HFF-Myc (cell line): Measurements from ENCODE around the gene CLEC5A.

Experiments used
- DNase-seq: peaks from one replicate; pipeline ENCODE4 v3.0.0-alpha.2; 2011; ENCODE audit warnings: low read depth; ENCODE audit errors: extremely low read depth
- H3K4me3 ChIP-seq: replicated peaks from 2 replicates; pipeline ENCODE4 v1.5.1; 2011; ENCODE audit warnings: low read depth, mild to moderate bottlenecking, control low read depth, low read length
- CTCF ChIP-seq: IDR thresholded peaks from 2 replicates; pipeline ENCODE4 v1.5.1; 2012; ENCODE audit warnings: mild to moderate bottlenecking, low read depth, low read length, control low read depth; ENCODE audit errors: missing control alignments

The CLEC5A gene

GRCh38 chr7:141949911-141950310 lies 3.1 kb upstream of the CLEC5A start:
- no peak overlapping the region for H3K4me3 ChIP-seq

GRCh38 chr7:141949451-141949850 lies 2.7 kb upstream of the CLEC5A start:
- no peak for TF ChIP-seq CTCF
- no peak overlapping the region for H3K4me3 ChIP-seq
- no peak for DNase-seq

More at GRCh38 chr7:141949911-141950310, 3.1 kb upstream of the CLEC5A start:
- DNase-seq = no peak
- no peak for TF ChIP-seq CTCF

GRCh38 chr7:141949021-141949420 lies 2.2 kb upstream of the CLEC5A start:
- no peak for DNase-seq
- TF ChIP-seq CTCF = no peak
- H3K4me3 ChIP-seq = no peak overlapping the region

GRCh38 chr7:141945356-141945755 lies 1.4 kb downstream of the CLEC5A start:
- DNase-seq = no peak
- no peak overlapping the region for H3K4me3 ChIP-seq
- no peak for TF ChIP-seq CTCF

- no peak for TF ChIP-seq CTCF
- H3K4me3 ChIP-seq = no peak overlapping the region
- no peak for DNase-seq
These were observed 2.0 kb downstream of the CLEC5A start for GRCh38 chr7:141944811-141945210.

- no peak for DNase-seq
- TF ChIP-seq CTCF = no peak
- no peak overlapping the region for H3K4me3 ChIP-seq
These were observed 2.9 kb downstream of the CLEC5A start for GRCh38 chr7:141943846-141944245.

GRCh38 chr7:141941075-141941474 lies 5.7 kb downstream of the CLEC5A start:
- no peak overlapping the region for H3K4me3 ChIP-seq
- no peak for TF ChIP-seq CTCF
- no peak for DNase-seq
